Measurements from ENCODE around the gene ZCCHC24. TPM values are rescaled to one million over a fixed set of nuclear protein-coding genes. Genes with fewer than 3 reads are reported as not detected.
A peak's percentile ranks its signal among the peaks of the same experiment; 100 is the strongest.
"Not testable (repeated sequence)": the region's sequence is repeated elsewhere in the genome, so short reads cannot be mapped to it uniquely, and the experiment has no call there.

The ZCCHC24 gene
- polyA plus RNA-seq, 1 of the 3 experiments (the other 2 are of a cell fraction): 15.8 TPM

DNA sequence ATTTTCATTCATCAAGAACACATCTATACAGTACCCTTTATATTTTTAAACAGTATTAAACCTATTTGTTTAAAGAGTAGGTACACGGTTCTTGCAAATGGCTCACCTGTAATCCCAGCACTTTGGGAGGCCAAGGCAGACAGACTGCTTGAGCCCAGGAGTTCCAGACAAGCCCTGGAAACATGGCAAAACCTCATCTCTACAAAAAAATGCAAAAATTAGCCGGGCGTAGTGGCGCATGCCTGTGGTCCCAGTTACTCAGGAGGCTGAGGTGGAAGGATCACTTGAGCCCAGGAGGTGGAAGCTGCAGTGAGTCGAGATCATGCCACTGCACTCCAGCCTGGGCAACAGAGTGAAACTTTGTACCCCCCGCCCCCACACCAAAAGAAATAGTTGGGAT is 1.8 kb upstream of the ZCCHC24 start:
- Histone ChIP-seq H3K4me1 (ENCODE audit: control insufficient read depth in 1 of 2, insufficient read depth in 2 of 2, low read depth in 1 of 2, low read length in 1 of 2) (peaks cover 10 to 32% of the 10 kb centered on the region in 2 experiments; a peak in 2 of 4 replicates), H4K20me1 (ENCODE audit: insufficient read depth) (peaks cover 17% of the 10 kb centered on the region), H3F3A (replicated peaks; ENCODE audit: insufficient read depth) (peaks cover 11% of the 10 kb centered on the region), H3K4me2 (peak overlapping the region; percentile 80; the same call in 1 of the 2 replicates), H3K79me2 (ENCODE audit: insufficient read depth) (peaks cover 26% of the 10 kb centered on the region)
- CTCF ChIA-PET: interaction anchor here (1.0 to 2.7 kb wide), 5 partner anchors 10 to 73 kb away, joined by 3 to 9 read pairs (median 4); no protein-coding TSS in a partner anchor
- H3K4me3 ChIP-seq (ENCODE audit: low read depth in 2 of 2, low read length in 1 of 2); H3K9ac ChIP-seq; H2AFZ ChIP-seq (ENCODE audit: low read depth); POLR2A ChIA-PET; H3K36me3 ChIP-seq (replicated peaks in 1 of 2; ENCODE audit: control insufficient read depth in 1 of 2, insufficient read depth in 2 of 2, low read length in 1 of 2); H3K27me3 ChIP-seq (ENCODE audit: insufficient read depth); H3K9me2 ChIP-seq; H3K27ac ChIP-seq (ENCODE audit: low read depth in 2 of 2, low read length in 1 of 2); DNase-seq; H3K9me3 ChIP-seq: not testable (repeated sequence)
- 94% methylated on average over 6 of the region's 6 CpGs for WGBS (ENCODE audit: low lambda C conversion rate)

DNA sequence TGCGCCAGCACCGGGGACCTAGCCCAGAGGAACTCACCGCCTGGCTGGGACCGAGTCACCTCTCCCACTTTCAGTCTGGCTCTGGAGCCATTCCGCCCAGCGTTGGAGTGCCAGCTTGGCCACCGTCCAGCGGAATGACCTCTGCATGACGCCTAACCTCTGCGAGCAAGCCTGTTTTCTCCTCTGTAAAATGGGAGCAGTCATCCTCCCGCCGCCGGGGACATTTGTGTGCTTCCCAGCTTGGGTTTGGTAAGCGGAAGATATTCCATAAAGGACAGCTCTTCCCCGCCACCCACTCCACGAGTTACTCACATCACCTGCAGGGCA is 1.3 kb upstream of the ZCCHC24 start:
- no peak for DNase-seq
- peaks cover 10 to 31% of the 10 kb centered on the region in 2 experiments; a peak in 2 of 4 replicates for H3K4me1 ChIP-seq (ENCODE audit: control insufficient read depth in 1 of 2, insufficient read depth in 2 of 2, low read depth in 1 of 2, low read length in 1 of 2)
- peak overlapping the region; percentile 78 to 80; a peak in 3 of 4 replicates for H3K27ac ChIP-seq (ENCODE audit: low read depth in 2 of 2, low read length in 1 of 2)
- peaks cover 32% of the 10 kb centered on the region for H3K79me2 ChIP-seq (ENCODE audit: insufficient read depth)
- H3F3A ChIP-seq (replicated peaks; ENCODE audit: insufficient read depth): peaks cover 11% of the 10 kb centered on the region
- H2AFZ ChIP-seq (ENCODE audit: low read depth): peak overlapping the region; percentile 54
- H3K9ac ChIP-seq: no peak overlapping the region
- WGBS (ENCODE audit: low lambda C conversion rate): 57% methylated on average over 10 of the region's 16 CpGs
- peak overlapping the region; percentile 57 to 72 for H3K4me3 ChIP-seq (ENCODE audit: low read depth in 2 of 2, low read length in 1 of 2)
- no peaks in the 10 kb centered on the region for H3K9me3 ChIP-seq
- peaks cover 23% of the 10 kb centered on the region for H4K20me1 ChIP-seq (ENCODE audit: insufficient read depth)
- CTCF ChIA-PET: interaction anchor here (1.0 to 2.7 kb wide), 5 partner anchors 11 to 73 kb away, joined by 3 to 9 read pairs (median 4); no protein-coding TSS in a partner anchor
- H3K4me2 ChIP-seq: peak overlapping the region; percentile 80
- POLR2A ChIA-PET: interaction anchor here (0.8 to 1.7 kb wide), 3 partner anchors 20 to 200 kb away, joined by 3 to 6 read pairs (median 4); no protein-coding TSS in a partner anchor
- TF ChIP-seq JUND (IDR thresholded peaks at IDR 0.05) (no peak), GABPA (IDR thresholded peaks at IDR 0.05; ENCODE audit: low read depth) (no peak), FOSL2 (IDR thresholded peaks at IDR 0.05; ENCODE audit: borderline replicate concordance, low read depth) (no peak), TCF12 (IDR thresholded peaks at IDR 0.05) (no peak), GATA2 (CRISPR knock-in tag; IDR thresholded peaks at IDR 0.05) (no peak), SMC3 (IDR thresholded peaks at IDR 0.05; ENCODE audit: low read depth, low read length) (no peak), FOXJ3 (CRISPR knock-in tag; IDR thresholded peaks at IDR 0.05) (no peak), RAD21 (IDR thresholded peaks at IDR 0.05; ENCODE audit: low read length) (no peak), NFIC (IDR thresholded peaks at IDR 0.05; ENCODE audit: borderline replicate concordance) (peak; percentile 77), ELF1 (IDR thresholded peaks at IDR 0.05) (no peak), CHD2 (IDR thresholded peaks at IDR 0.05; ENCODE audit: low read length, partially characterized antibody) (peak; percentile 28), RCOR1 (IDR thresholded peaks at IDR 0.05; ENCODE audit: low read length) (peak; percentile 23; the same call in 1 of the 2 replicates), TEAD4 (IDR thresholded peaks at IDR 0.05; ENCODE audit: borderline replicate concordance, insufficient read depth) (no peak)
- TF ChIP-seq, protein P1, sequence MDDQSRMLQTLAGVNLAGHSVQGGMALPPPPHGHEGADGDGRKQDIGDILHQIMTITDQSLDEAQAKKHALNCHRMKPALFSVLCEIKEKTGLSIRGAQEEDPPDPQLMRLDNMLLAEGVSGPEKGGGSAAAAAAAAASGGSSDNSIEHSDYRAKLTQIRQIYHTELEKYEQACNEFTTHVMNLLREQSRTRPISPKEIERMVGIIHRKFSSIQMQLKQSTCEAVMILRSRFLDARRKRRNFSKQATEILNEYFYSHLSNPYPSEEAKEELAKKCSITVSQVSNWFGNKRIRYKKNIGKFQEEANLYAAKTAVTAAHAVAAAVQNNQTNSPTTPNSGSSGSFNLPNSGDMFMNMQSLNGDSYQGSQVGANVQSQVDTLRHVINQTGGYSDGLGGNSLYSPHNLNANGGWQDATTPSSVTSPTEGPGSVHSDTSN (IDR thresholded peaks at IDR 0.05): no peak
- TF ChIP-seq, protein P2, sequence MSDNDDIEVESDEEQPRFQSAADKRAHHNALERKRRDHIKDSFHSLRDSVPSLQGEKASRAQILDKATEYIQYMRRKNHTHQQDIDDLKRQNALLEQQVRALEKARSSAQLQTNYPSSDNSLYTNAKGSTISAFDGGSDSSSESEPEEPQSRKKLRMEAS (IDR thresholded peaks at IDR 0.05; ENCODE audit: low read depth): peak; percentile 51; the same call in 1 of the 2 replicates
- no peaks in the 10 kb centered on the region for H3K36me3 ChIP-seq (replicated peaks in 1 of 2; ENCODE audit: control insufficient read depth in 1 of 2, insufficient read depth in 2 of 2, low read length in 1 of 2)
- H3K9me2 ChIP-seq: no peaks in the 10 kb centered on the region
- no peaks in the 10 kb centered on the region for H3K27me3 ChIP-seq (ENCODE audit: insufficient read depth)

Data from SK-N-SH (cell line).